K562 (cell line): ENCODE measurements around the gene FAM83E. TPM values are rescaled to one million over a fixed set of nuclear protein-coding genes. Genes with fewer than 3 reads are reported as not detected.

Experiments used
- GATAD2A ChIP-seq: fragments of 450-650 bp; IDR thresholded peaks from 2 replicates; pipeline ENCODE4 v1.6.1; 2017
- HNRNPH1 ChIP-seq: fragments of 200-400 bp; formaldehyde crosslinking; optimal IDR thresholded peaks from 2 replicates; pipeline ENCODE3; 2017; ENCODE audit warnings: low read depth, mild to moderate bottlenecking, low read length, moderate library complexity
- MTA3 ChIP-seq: fragments of 450-650 bp; formaldehyde crosslinking; IDR thresholded peaks from 2 replicates; pipeline ENCODE4 v1.6.1; 2017; ENCODE audit warnings: mild to moderate bottlenecking, borderline replicate concordance
- NBN ChIP-seq: fragments of 450-650 bp; IDR thresholded peaks from 2 replicates; pipeline ENCODE4 v1.6.1; 2016; ENCODE audit warnings: low read depth, mild to moderate bottlenecking
- NR2C2 ChIP-seq, 2 experiments: fragments of 200-800 bp in 1 of 2; sonication (Bioruptor generic) in 1 of 2; sonication (generic) in 1 of 2; formaldehyde crosslinking in 1 of 2; IDR thresholded peaks; 2 replicates each; pipeline versions ENCODE4 v1.6.1 to v1.8.0; 2016 to 2022; ENCODE audit warnings: mild to moderate bottlenecking in 1 of 2, missing compliant biosample characterization in 1 of 2, missing genetic modification characterization in 1 of 2, missing genetic modification reagents in 1 of 2
- PKNOX1 ChIP-seq: fragments of 450-650 bp; IDR thresholded peaks from 2 replicates; pipeline ENCODE4 v1.6.1; 2016
- REST ChIP-seq, 2 experiments: fragments of 450-650 bp; formaldehyde crosslinking in 1 of 2; IDR thresholded peaks; 2 replicates each; pipeline versions ENCODE4 v1.4.0 to v1.6.1; 2014 to 2020; ENCODE audit warnings: mild to moderate bottlenecking in 2 of 2, borderline replicate concordance in 1 of 2, low read depth in 1 of 2
- SMARCE1 ChIP-seq: fragments of 450-650 bp; IDR thresholded peaks from 2 replicates; pipeline ENCODE4 v1.7.1; 2016; ENCODE audit warnings: mild to moderate bottlenecking
- THRB ChIP-seq: fragments of 450-650 bp; formaldehyde crosslinking; conservative IDR thresholded peaks from 2 replicates; pipeline ENCODE4 v1.4.0; 2022; ENCODE audit warnings: mild to moderate bottlenecking, missing genetic modification characterization
- TRIM25 ChIP-seq: fragments of 450-650 bp; IDR thresholded peaks from 2 replicates; pipeline ENCODE4 v1.7.0; 2016; ENCODE audit warnings: borderline replicate concordance
- YBX1 ChIP-seq: fragments of 450-650 bp; IDR thresholded peaks from 2 replicates; pipeline ENCODE4 v1.7.1; 2016; ENCODE audit warnings: mild to moderate bottlenecking
- ZFP91 ChIP-seq: sonication (generic); formaldehyde crosslinking; IDR thresholded peaks from 2 replicates; pipeline ENCODE4 v1.8.0; 2022; ENCODE audit warnings: mild to moderate bottlenecking, missing genetic modification reagents
- ZNF23 ChIP-seq: fragments of 250-450 bp; sonication (Bioruptor Pico); IDR thresholded peaks from 2 replicates; pipeline ENCODE4 v1.4.0; 2020; ENCODE audit warnings: mild to moderate bottlenecking
- polyA plus RNA-seq, 8 experiments: library from polyadenylated mRNA; depleted of rRNA in 4 of 8; stranded (reverse) in 5 of 8; unstranded in 3 of 8; fragments of >200 nt; fragmentation: Nextera tagmentation in 2 of 8; fragmentation: Illumina TruSeq in 1 of 8; extraction: Ambion mirVana in 2 of 8; extraction: Trizol in 1 of 8; gene quantifications; 2 replicates each; pipeline versions ENCODE4 v1.2.1 to v1.2.3, GENCODE V29; 2011 to 2014; ENCODE audit warnings: inconsistent platforms in 1 of 8, missing spikeins in 1 of 8
- total RNA-seq, 7 experiments: library from RNA; depleted of rRNA in 6 of 7; stranded (reverse); fragments of >200 nt in 6 of 7; fragmentation: Illumina TruSeq in 2 of 7; extraction: Trizol in 2 of 7; gene quantifications; 2 replicates each; pipeline versions ENCODE4 v1.2.1 to v1.2.3, GENCODE V29; 2011 to 2021; ENCODE audit warnings: low replicate concordance in 1 of 7

Gene FAM83E
- total and polyA plus RNA-seq, 9 of the 15 experiments (the other 6 are each of a cell fraction or from before 2014, with no cell fraction given) = 0.15 to 0.87 (median 0.29) TPM; not detected in 4

- 0 out of 2 replicates have a peak, but pooled peaks have one; percentile 48 for TF ChIP-seq THRB
- peak; percentile 62; the same call in 1 of the 2 replicates for TF ChIP-seq NBN
- TF ChIP-seq PKNOX1 = no peak
- TF ChIP-seq GATAD2A = no peak
- peak; percentile 31; the same call in 1 of the 2 replicates for TF ChIP-seq SMARCE1
- 0 out of 2 replicates have a peak, but pooled peaks have one; percentile 13 for TF ChIP-seq MTA3
- TF ChIP-seq YBX1 = no peak
- 0 out of 2 replicates have a peak, but pooled peaks have one; percentile 47 for TF ChIP-seq TRIM25
- TF ChIP-seq ZNF23 (CRISPR knock-in tag) = no peak
- TF ChIP-seq REST (IDR thresholded peaks at IDR 0.05; ENCODE audit: borderline replicate concordance) = peak; percentile 38; the same call in 1 of the 2 replicates
- no peak for TF ChIP-seq REST (CRISPR knock-in tag; IDR thresholded peaks at IDR 0.05; ENCODE audit: low read depth)
- TF ChIP-seq NR2C2 (CRISPR knock-in tag; IDR thresholded peaks at IDR 0.05) = no peak
- peak; percentile 91 for TF ChIP-seq NR2C2 (tag; IDR thresholded peaks at IDR 0.05)
- TF ChIP-seq ZFP91 (CRISPR knock-in tag) = no peak
- TF ChIP-seq HNRNPH1 = no peak
These were observed 8.7 kb upstream of the FAM83E start (continued) for GRCh38 chr19:48623556-48624066.
